ENCODE measurements around the gene CACNA1G. TPM values are rescaled to one million over a fixed set of nuclear protein-coding genes. Genes with fewer than 3 reads are reported as not detected.

The CACNA1G gene
- total RNA-seq, 1 donor from 2014 or later, result 1.9 TPM

DNA sequence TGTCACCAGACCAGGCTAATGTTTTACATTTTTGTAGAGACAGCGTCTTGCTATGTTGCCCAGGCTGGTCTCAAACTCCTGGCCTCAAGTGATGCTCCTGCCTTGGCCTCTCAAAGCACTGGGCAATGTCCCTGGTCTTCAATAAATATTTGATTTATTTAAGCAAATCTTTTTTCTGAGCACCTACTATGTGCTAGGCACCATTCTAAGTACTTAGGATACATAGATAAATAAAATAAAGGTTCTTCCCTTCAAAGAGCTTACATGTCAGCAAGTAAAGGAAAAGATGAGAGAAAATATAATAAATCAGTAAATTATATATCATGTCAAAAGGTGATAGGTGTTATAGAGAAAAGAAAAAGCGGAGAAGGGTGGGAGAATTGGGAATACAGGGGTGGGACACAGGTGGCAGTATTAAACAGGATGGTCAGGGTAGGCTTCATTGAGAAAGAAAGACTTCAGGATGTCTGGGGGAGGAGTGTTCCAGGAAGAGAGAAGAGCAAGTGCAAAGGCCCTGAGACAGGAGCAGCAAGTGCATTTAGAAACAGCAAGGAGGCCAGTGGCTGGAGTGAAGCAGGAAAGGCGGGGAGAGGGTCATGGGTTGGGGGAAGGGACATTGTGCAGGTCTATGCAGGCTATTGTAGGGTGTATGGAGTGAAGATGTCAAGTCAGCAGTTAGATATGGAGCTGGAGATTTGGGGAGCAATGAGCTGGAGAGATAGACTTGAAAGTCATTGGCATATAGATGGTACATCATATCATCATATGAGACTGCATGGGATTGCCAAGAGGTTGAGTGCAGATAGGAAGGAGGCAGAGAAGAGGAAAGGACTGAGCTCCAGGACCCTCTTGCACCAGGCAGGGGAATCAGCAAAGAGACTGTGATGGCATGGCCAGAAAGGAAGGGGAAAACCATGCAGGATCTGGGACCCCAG, 85.5 kb downstream of the CACNA1G start:
- DNase-seq (ENCODE audit: low spot score), result no peak

- no peak for DNase-seq (ENCODE audit: low spot score)
These were observed 86.7 kb downstream of the CACNA1G start for GRCh38 chr17:50647187-50647586.

- no peak for DNase-seq (ENCODE audit: low spot score)
These were observed 88.8 kb downstream of the CACNA1G start for GRCh38 chr17:50649042-50649908.

DNA sequence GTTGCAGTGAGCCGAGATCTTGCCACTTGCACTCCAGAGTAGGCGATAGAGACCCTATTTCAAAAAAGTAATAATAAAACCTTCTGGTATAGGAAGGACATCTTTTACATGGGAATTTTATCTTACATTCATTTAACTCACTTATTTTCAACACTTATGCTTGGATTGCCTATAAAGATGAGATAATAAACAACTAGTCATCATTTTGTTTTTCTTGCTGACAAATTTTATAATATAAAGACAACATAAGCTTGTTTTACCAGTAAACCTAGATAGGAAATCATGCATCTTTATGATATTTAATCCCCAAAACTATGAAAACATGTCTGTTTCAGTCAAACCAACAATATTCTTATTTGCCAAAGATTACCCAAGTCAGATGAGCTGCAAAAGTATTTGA, 91.1 kb downstream of the CACNA1G start:
- DNase-seq (ENCODE audit: low spot score), result no peak

- no peak for DNase-seq (ENCODE audit: low spot score)
These were observed 93.2 kb downstream of the CACNA1G start for GRCh38 chr17:50653738-50654137.

- no peak for DNase-seq (ENCODE audit: low spot score)
These were observed 96.0 kb downstream of the CACNA1G start for GRCh38 chr17:50656509-50656908.

DNA sequence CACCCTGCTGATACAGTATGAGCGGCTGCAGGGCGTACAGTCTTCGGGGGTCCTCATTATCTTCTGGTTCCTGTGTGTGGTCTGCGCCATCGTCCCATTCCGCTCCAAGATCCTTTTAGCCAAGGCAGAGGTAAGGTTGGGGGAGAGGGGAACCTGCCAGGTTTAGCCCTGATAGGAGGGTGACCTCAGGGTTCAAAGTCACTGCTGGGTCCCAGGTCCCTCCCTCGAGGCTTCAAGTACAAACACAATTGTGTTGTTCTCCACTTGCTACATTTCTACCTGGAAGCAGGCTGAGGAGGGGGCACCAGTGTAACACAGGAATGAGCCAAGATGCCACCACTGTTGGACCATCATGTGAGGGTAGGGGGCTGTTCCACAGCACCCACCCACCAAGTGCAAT, 96.5 kb downstream of the CACNA1G start:
- DNase-seq (ENCODE audit: low spot score), result no peak

DNA sequence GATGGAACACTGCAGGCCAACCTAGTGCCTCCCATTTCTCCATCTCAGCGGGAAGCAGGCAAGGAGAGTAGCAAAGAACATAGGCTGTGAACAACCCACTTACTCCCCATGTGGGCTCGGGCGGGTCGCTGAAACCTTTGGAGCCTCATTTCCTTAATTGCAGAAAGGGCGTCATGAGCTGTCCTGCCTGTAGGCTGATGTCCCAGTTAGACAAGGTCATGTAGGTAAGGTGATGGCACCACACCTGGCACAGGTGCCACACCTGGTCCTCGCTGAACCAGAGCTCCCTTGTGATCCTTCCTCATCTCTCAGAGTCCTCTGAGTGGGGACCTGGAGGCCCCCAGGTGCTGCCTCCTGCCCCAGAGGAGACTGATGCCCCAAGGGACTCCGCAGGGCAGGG, 97.1 kb downstream of the CACNA1G start:
- DNase-seq (ENCODE audit: low spot score), result no peak

DNA sequence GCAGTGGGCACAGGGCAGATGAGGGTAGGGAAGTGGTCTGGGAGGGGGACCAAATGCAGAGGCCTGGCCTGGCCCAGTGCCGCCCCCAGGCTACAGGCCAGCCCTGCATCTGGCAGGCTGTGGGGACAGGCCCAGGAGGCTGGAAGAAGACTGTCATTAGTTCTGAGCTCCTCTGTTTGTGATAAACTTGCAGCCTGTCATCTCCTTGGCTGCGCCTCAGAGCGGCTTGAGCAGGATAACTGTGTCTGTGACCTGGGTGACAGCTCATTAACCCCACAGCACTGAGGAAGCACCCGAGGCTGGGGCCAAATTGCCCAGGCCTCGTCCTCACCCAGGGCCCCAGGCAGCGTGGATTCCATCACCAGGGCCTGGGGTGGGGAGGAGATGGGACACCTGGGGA, 98.1 kb downstream of the CACNA1G start:
- no peak for DNase-seq (ENCODE audit: low spot score)

DNA sequence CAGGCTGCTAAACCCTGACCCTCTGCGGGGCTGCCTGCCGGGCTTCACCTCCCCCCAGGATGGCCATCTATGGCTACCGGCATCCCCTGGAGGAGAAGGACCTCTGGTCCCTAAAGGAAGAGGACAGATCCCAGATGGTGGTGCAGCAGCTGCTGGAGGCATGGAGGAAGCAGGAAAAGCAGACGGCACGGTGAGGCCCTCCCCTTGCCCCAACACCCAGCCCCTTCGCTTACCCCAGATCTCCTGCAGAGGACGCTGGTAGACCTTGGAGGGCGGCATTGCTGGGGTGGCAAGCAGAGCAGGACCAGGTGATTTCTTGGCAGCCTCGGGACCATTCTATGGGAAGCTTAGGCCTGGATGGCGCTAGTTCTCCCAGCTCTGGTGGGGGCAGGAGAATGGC, 98.7 kb downstream of the CACNA1G start:
- DNase-seq (ENCODE audit: low spot score), result no peak

DNA sequence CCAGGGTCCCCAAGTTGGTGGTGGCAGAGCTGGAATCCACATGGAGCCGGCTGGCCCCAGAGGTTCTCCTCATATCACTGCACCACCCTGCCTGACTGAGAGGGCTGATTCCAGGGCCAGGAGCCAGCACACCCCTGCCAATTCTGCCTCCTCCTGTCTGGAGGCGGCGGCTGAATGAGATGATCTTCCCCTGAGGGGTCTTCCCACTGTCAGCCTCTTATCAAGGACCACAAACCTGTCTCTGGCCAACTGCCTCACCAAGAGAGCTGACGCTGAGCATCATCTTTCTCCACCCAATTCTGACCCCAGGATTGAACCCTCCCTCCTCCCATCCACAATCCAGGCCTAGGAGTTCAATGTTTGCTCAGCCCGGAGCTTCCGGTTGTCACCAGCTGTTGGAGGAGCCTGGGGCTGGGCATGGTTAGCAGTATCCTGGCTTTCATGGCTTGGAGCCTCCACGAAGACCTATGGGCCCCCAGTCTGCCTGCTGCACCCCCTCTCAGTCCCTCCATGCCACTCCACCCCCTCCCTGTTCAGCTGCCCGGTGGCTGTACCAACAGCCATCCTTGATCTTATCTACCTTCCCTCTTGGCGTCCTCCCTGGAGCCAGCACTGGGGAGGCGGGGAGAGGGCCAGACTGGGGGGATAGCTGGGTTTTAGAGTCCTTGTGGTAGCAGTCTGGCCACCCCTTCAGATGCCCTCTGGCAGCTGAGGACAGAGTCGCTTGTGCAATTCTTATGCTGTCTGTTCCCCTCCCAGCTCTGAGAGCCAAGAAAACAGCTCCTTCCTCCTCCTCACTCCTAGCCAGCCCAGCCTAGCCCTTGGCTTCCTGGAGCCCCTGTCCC, 99.7 kb downstream of the CACNA1G start:
- peak; percentile 44 for DNase-seq (ENCODE audit: low spot score)

DNA sequence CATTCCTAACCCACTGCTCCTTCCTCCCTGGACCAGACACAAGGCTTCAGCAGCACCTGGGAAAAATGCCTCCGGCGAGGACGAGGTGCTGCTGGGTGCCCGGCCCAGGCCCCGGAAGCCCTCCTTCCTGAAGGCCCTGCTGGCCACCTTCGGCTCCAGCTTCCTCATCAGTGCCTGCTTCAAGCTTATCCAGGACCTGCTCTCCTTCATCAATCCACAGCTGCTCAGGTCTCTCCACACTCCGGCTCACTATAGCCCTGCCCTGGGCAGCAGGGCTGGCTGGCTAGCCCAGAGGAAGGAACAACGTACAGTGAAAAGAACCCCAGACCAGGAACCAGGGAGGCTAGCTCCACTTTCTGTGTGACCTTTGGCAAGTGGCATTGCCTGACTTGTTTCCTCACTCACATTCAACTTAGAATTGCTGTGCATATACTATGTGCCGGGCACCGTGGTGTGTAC, 100.4 kb downstream of the CACNA1G start:
- no peak for DNase-seq (ENCODE audit: low spot score)

- DNase-seq (ENCODE audit: low spot score), result no peak
These were observed 100.8 kb downstream of the CACNA1G start for GRCh38 chr17:50661348-50661747.

DNA sequence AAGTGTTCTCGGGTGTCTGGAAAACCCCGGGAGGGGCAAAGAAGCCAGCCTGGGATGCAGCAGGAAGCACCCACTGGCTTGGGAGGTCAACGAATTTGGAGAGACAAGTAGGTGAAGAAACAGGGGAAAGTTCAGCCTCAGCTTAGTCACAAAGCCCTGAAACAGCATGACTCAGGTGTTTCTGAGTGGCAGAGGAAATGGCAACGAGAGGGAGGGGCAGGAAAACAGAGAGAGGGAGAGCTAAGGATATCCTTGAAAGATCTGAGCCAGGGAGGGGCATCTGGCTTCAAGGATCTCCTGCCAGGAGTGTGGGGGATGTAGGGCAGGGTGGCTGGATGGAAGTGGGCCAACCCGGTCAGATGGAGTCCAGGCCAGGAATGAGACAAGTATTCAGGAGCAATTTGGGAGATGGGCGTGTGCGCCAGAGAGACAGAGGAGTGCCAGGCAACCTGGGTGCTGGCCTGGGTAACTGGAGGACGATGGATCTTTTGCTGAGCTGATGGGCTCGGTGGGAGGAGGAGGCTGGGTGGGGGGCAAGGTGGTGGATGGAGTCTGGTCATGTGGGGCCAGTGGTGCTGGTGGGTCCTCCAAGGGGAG, 101.4 kb downstream of the CACNA1G start:
- peak; percentile 63 for DNase-seq (ENCODE audit: low spot score)

- no peak for DNase-seq (ENCODE audit: low spot score)
These were observed 102.2 kb downstream of the CACNA1G start for GRCh38 chr17:50662632-50663225.

DNA sequence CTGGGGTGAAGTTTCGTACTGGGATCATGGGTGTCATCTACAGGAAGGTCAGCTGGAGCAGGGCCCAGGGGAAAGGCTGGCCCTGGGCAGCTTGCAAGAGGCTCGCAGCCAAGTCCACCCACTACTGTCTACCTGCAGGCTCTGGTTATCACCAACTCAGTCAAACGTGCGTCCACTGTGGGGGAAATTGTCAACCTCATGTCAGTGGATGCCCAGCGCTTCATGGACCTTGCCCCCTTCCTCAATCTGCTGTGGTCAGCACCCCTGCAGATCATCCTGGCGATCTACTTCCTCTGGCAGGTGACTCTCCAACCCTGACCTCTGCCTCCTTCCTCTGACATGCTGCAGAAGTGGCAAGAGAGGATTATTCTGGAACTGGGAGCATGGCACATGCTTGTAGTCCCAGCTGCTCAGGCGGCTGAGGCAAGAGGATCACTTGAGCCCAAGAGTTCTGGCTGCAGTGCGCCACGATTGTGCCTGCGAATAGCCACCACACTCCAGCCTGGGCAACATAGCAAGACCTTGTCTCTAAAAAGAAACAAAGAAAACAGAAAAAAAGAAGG, 103.4 kb downstream of the CACNA1G start:
- no peak for DNase-seq (ENCODE audit: low spot score)

- no peak for DNase-seq (ENCODE audit: low spot score)
These were observed 104.4 kb downstream of the CACNA1G start for GRCh38 chr17:50664788-50665458.

DNA sequence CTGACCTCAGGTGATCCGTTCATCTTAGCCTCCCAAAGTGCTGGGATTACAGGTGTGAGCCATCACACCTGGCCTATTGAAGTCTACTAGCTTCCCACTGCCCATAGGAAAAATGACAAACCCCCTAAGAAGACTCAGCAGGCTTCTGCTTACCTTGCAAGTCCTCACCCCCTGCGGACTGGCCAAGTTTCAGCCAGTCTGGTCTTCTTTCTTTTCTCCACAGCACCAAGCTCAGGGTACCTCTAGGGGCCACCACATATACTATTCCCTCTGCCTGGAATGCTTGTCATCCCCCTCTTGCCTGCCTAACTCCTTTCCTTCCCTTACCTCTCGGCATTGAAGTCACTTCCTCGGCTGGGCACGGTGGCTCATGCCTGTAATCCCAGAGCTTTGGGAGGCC, 105.3 kb downstream of the CACNA1G start:
- DNase-seq (ENCODE audit: low spot score), result no peak

DNA sequence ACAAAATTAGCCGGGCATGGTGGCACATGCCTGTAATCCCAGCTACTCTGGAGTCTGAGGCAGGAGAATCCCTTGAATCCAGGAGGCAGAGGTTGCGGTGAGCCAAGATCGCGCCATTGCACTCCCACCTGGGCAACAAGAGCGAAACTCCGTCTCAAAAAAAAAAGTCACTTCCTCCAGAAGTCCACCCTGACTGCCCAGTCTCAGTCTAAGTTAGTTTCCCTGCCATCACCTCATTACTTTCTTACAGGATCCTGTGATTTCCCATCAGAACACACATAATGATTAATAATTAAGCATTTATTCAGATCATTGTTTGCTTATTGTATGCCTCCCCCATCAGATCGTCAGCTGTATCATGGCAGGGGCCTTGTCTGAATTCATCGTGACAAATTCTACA, 105.8 kb downstream of the CACNA1G start:
- DNase-seq (ENCODE audit: low spot score), result no peak
